GM10266 (cell line): ENCODE measurements around the gene SLC2A13.

Experiments used
- DNase-seq: peaks from one replicate; pipeline ENCODE4 v3.0.0; 2012; ENCODE audit errors: extremely low spot score
- TF ChIP-seq, protein P1 (sequence below): IDR thresholded peaks from 2 replicates; pipeline ENCODE4 v1.5.1; 2012; ENCODE audit warnings: mild to moderate bottlenecking, low read depth; ENCODE audit not compliant: control insufficient read depth, insufficient read depth; ENCODE audit errors: missing control alignments

SLC2A13 gene

DNA sequence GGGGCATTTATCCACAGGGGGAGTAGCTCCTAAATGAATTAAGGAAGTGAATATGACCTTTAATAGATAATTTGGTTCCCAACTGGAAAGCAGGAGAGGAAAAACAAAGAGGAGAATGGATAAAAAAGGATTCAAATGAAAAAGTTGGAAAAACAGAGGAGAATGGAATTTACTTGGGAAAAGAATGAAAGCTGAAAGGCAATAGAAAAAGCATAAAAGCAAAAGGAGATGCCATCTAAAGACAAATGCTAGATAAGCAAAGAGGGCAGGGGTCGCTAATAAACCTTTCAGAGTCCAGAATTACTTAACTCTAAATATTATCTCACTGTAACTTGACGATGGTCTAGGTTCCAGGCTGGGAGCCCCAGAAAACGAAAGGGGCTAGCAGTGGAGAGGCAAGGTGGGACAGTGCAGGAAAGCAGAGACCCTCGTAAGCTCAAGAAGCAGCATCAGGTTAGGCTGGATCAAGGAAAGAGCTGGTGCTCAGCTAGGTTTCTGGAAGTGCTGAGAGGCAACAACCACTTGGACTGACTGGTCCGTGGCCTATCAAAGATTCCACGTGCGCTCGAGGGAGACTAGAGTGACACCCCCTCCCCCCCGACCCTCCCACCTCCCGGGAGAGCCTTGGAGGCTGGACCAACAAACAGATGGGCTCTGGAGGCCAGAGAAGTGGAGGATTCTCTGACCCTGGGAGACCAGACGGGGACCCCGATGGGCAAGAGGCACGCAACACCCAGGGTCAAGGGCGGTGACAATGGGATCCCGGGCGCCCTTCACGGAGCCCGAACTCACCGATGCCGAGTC is 1.2 kb downstream of the SLC2A13 start:
- peak; percentile 21 for DNase-seq
- TF ChIP-seq, protein P1, sequence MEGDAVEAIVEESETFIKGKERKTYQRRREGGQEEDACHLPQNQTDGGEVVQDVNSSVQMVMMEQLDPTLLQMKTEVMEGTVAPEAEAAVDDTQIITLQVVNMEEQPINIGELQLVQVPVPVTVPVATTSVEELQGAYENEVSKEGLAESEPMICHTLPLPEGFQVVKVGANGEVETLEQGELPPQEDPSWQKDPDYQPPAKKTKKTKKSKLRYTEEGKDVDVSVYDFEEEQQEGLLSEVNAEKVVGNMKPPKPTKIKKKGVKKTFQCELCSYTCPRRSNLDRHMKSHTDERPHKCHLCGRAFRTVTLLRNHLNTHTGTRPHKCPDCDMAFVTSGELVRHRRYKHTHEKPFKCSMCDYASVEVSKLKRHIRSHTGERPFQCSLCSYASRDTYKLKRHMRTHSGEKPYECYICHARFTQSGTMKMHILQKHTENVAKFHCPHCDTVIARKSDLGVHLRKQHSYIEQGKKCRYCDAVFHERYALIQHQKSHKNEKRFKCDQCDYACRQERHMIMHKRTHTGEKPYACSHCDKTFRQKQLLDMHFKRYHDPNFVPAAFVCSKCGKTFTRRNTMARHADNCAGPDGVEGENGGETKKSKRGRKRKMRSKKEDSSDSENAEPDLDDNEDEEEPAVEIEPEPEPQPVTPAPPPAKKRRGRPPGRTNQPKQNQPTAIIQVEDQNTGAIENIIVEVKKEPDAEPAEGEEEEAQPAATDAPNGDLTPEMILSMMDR: no peak

DNA sequence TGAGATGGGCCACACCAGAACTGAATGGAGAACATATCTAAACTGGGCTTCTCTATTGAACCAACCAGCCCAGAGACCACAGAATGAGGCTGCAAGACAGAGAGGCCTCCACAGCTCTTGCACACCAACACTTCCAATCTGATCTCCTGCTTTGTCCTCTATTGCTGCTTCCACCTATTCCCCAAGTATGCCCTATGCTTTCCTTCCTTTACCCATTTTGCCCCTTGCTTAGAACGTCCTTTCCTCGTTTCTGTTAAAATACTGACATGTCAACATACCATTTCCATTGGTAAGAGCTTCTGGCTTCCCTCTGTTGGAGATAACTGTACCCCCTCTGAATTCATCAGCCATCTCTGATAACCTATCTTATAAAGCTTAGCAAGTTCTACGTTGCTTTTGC is 2.8 kb downstream of the SLC2A13 start:
- DNase-seq: no peak
- TF ChIP-seq, protein P1: no peak

DNA sequence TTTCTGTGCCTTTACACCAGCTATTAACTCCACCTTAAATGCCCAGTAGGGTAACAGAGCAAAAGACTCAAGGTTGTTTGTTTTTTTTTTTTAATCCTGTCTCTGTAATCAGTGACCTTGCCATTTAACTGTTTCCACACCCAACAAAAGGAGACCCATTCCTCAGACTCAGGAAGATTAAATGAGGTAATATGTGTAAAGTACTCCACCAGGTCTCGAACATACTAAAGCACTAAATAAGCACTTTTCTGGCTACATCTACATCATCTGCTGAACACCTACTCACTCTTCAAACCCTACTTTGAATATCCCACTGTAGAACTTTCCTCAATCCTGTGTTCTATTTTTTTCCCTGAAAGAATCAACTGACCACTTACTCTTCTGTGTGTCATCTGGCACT is 4.1 kb downstream of the SLC2A13 start:
- DNase-seq: no peak
- TF ChIP-seq, protein P1: no peak

DNA sequence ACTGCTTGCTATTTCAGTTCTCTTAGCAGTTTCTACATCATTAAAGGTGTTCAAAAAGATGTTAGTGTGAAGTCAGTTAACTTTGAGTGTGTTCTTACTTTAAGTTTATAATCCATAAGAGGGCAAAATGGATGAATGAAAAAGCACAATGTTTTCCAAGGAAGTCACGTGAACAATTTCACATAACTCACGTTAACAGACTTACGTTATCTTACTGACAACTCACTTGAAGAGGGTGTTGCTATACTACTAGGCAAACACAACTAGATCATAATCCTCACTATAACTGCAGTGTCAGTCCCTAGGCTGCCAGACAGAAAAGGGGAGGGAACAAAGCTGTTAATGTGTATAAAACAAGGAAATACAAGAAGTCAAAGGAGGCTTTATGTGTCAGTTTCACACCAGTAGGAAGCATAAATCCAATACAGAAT is 6.4 kb downstream of the SLC2A13 start:
- no peak for DNase-seq

DNA sequence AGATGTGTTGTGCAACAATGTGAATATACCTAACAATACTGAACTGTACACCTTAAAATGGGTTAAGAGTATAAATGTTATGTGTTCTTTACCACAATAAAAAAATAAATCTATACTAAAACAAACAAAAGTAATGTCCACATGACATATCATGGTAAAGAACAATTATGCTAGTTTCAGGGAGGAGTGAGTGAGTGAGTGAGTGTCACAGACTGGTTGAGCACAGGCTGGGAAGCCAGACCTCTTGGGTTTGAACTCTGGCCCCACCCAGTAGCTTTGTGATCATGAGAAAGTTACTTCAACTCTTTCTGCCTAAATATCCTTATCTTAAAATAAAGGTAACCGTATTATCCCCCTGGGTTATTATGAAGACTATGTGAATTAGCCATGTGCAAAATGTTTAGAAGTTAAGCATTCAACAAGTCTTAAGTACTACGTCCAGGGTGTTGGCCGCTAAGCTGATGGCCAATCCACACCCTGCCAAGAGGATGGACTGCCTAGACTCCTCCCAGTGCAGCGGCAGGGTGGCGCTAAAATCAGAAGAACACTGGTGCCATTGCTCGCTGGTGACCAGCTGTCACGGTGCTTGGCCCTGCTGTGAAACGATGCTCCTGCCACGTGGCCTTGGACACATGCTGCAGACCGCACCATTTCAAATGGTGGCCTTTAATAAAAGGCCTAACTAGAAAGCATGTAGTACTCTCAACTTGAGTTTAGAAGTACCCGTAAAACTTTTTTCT is 7.3 kb downstream of the SLC2A13 start:
- TF ChIP-seq, protein P1: no peak
- no peak for DNase-seq

More for the DNA sequence above, 6.4 kb downstream of the SLC2A13 start:
- TF ChIP-seq, protein P1: no peak

DNA sequence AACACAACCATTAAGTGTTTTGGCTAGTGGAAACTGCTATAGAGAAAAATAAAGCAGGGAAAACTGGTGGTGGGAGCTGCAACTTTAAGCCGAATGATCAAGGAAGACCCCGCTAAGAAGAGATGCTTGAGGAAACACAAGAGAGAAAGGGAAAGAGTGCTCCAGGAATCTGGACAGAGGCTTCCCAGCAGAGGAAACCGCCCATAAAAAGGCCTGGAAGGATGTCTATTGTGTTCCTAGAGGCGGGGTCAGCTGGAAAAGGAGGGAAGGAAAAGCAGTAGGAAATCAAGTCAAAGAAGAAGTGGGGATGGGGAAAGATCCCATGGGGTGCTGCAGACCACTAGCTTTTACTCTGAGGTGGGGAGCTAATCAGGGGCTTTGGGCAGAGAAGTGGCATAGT is 12.4 kb downstream of the SLC2A13 start:
- DNase-seq: no peak
- TF ChIP-seq, protein P1: no peak

DNA sequence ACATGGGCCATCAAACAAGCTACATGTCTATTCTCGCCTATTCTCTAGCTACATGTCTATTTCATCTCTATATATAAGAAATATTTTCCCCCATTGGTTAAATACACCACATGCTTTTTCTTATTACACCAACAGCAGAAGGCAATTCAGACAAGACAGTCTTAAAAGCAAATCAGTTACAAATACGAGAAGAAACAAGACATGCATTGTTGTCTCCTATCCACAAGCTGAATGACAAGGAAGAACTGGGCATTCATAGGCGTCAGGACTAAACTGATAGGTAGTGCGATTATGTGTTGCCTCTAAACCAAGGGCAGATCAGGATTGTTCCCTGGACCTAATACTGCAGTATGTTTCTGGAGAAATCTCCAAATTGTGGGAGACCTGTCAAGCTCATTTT is 19.4 kb downstream of the SLC2A13 start:
- TF ChIP-seq, protein P1: no peak
- no peak for DNase-seq
